ENCODE measurements around the gene SLC22A17. TPM values are rescaled to one million over a fixed set of nuclear protein-coding genes. Genes with fewer than 3 reads are reported as not detected.

The SLC22A17 gene
- total and polyA plus RNA-seq, 2 of the 13 experiments (the other 11 are each of a cell fraction or from before 2014, with no cell fraction given), result 0.95 to 1.1 TPM

DNA sequence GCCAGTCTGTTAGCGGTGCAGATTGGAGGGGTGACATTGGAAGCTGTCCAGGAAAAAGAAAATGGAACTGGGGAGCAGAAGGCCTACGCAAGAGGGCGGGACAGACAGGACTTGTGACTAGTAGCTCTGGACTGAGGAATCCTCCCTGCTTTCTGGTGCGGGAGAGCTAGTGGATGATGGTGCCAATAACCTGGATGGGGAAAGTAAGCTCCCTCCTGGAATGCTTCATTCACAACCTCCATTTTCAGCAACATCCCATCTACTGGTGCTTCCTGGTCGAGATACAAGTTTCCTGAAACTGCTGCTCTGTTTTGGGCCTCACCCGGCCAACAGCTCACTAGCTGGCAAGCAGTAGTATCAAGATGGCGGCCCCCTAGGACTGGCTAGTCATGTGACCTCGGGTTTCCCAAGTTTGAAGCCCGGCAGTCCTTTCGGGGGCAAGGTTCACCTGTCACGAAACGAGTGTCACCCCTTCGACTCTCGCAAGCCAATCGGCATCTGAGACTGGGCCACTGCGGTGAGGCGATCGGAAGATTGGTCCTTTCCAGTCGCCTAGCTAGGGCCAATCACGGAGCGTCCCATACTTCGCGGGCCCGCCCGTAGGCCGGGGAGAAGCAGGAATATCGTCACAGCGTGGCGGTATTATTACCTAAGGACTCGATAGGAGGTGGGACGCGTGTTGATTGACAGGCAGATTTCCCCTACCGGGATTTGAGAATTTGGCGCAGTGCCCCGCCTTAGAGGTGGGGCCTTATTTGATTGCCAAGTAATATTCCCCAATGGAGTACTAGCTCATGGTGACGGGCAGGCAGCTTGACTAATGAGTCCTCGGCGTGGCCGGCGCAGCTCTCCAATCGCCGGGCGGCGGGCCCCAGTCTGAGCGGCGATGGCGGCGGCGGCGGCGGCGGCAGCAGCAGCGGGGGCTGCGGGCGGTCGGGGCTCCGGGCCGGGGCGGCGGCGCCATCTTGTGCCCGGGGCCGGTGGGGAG, 31.8 kb downstream of the SLC22A17 start, which contains the start of gene PABPN1 (continued):
- peak; percentile 67 for TF ChIP-seq RAD21 (CRISPR knock-in tag; IDR thresholded peaks at IDR 0.05)
- TF ChIP-seq BRCA1 (CRISPR knock-in tag; IDR thresholded peaks at IDR 0.05), result peak; percentile 99
- TF ChIP-seq, protein P1, sequence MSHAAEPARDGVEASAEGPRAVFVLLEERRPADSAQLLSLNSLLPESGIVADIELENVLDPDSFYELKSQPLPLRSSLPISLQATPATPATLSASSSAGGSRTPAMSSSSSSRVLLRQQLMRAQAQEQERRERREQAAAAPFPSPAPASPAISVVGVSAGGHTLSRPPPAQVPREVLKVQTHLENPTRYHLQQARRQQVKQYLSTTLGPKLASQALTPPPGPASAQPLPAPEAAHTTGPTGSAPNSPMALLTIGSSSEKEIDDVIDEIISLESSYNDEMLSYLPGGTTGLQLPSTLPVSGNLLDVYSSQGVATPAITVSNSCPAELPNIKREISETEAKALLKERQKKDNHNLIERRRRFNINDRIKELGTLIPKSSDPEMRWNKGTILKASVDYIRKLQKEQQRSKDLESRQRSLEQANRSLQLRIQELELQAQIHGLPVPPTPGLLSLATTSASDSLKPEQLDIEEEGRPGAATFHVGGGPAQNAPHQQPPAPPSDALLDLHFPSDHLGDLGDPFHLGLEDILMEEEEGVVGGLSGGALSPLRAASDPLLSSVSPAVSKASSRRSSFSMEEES (CRISPR knock-in tag; IDR thresholded peaks at IDR 0.05), result peak; percentile 99
- TF ChIP-seq, protein P2, sequence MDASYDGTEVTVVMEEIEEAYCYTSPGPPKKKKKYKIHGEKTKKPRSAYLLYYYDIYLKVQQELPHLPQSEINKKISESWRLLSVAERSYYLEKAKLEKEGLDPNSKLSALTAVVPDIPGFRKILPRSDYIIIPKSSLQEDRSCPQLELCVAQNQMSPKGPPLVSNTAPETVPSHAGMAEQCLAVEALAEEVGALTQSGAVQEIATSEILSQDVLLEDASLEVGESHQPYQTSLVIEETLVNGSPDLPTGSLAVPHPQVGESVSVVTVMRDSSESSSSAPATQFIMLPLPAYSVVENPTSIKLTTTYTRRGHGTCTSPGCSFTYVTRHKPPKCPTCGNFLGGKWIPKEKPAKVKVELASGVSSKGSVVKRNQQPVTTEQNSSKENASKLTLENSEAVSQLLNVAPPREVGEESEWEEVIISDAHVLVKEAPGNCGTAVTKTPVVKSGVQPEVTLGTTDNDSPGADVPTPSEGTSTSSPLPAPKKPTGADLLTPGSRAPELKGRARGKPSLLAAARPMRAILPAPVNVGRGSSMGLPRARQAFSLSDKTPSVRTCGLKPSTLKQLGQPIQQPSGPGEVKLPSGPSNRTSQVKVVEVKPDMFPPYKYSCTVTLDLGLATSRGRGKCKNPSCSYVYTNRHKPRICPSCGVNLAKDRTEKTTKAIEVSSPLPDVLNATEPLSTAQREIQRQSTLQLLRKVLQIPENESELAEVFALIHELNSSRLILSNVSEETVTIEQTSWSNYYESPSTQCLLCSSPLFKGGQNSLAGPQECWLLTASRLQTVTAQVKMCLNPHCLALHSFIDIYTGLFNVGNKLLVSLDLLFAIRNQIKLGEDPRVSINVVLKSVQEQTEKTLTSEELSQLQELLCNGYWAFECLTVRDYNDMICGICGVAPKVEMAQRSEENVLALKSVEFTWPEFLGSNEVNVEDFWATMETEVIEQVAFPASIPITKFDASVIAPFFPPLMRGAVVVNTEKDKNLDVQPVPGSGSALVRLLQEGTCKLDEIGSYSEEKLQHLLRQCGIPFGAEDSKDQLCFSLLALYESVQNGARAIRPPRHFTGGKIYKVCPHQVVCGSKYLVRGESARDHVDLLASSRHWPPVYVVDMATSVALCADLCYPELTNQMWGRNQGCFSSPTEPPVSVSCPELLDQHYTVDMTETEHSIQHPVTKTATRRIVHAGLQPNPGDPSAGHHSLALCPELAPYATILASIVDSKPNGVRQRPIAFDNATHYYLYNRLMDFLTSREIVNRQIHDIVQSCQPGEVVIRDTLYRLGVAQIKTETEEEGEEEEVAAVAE (CRISPR knock-in tag; IDR thresholded peaks at IDR 0.05; ENCODE audit: borderline replicate concordance), result peak; percentile 98
- no peak for TF ChIP-seq GZF1 (CRISPR knock-in tag; IDR thresholded peaks at IDR 0.05)
- peak; percentile 77 for TF ChIP-seq ZNF205 (CRISPR knock-in tag; IDR thresholded peaks at IDR 0.05)
- peak; percentile 96; the same call in 1 of the 2 replicates for TF ChIP-seq FIP1L1 (IDR thresholded peaks at IDR 0.05; ENCODE audit: borderline replicate concordance, insufficient read depth, low read depth, low read length)
- peak; percentile 97 for TF ChIP-seq ZNF264 (CRISPR knock-in tag; IDR thresholded peaks at IDR 0.05)
- TF ChIP-seq PCBP1 (IDR thresholded peaks at IDR 0.05; ENCODE audit: borderline replicate concordance, low read depth, low read length), result no peak
- TF ChIP-seq ZBTB8A (CRISPR knock-in tag; IDR thresholded peaks at IDR 0.05; ENCODE audit: borderline replicate concordance, low read depth), result peak; percentile 37; the same call in 1 of the 2 replicates
- TF ChIP-seq, protein P3, sequence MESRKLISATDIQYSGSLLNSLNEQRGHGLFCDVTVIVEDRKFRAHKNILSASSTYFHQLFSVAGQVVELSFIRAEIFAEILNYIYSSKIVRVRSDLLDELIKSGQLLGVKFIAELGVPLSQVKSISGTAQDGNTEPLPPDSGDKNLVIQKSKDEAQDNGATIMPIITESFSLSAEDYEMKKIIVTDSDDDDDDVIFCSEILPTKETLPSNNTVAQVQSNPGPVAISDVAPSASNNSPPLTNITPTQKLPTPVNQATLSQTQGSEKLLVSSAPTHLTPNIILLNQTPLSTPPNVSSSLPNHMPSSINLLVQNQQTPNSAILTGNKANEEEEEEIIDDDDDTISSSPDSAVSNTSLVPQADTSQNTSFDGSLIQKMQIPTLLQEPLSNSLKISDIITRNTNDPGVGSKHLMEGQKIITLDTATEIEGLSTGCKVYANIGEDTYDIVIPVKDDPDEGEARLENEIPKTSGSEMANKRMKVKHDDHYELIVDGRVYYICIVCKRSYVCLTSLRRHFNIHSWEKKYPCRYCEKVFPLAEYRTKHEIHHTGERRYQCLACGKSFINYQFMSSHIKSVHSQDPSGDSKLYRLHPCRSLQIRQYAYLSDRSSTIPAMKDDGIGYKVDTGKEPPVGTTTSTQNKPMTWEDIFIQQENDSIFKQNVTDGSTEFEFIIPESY (CRISPR knock-in tag; IDR thresholded peaks at IDR 0.05), result peak; percentile 54; the same call in 1 of the 2 replicates
- TF ChIP-seq ZNF615 (CRISPR knock-in tag; IDR thresholded peaks at IDR 0.05; ENCODE audit: borderline replicate concordance), result no peak; the same call in 1 of the 2 replicates
- 0 out of 2 replicates have a peak, but pooled peaks have one; percentile 80 for TF ChIP-seq DNMT1 (CRISPR knock-in tag; IDR thresholded peaks at IDR 0.05)
- TF ChIP-seq KLF12 (CRISPR knock-in tag; IDR thresholded peaks at IDR 0.05; ENCODE audit: borderline replicate concordance), result peak; percentile 92
- TF ChIP-seq TBL1XR1 (IDR thresholded peaks at IDR 0.05; ENCODE audit: borderline replicate concordance, low read length, partially characterized antibody), result peak; percentile 23
- TF ChIP-seq ZFX (CRISPR knock-in tag; IDR thresholded peaks at IDR 0.05; ENCODE audit: low read depth), result peak; percentile 98
- TF ChIP-seq CHD4 (IDR thresholded peaks at IDR 0.05; ENCODE audit: borderline replicate concordance, low read length), result peak; percentile 94; the same call in 1 of the 2 replicates
- no peak for TF ChIP-seq SNRNP70 (IDR thresholded peaks at IDR 0.05; ENCODE audit: low read depth, low read length)
- no peak; the same call in none of the 2 replicates for TF ChIP-seq SIN3B (IDR thresholded peaks at IDR 0.05; ENCODE audit: low read length)
